HTR-8/SVneo (cell line): ENCODE data around the gene PTPN2.
A peak's percentile ranks its signal among the peaks of the same experiment; 100 is the strongest.

Experiments
- DNase-seq: peaks from one replicate; pipeline ENCODE4 v3.0.0; 2011; ENCODE audit warnings: low spot score, mixed read lengths; ENCODE audit not compliant: insufficient read length
- FAIRE-seq: peaks from 2 replicates; lab custom pipeline; 2011; peaks lifted over from hg19 to GRCh38; lab: Jason Lieb, UNC

Gene PTPN2

DNA sequence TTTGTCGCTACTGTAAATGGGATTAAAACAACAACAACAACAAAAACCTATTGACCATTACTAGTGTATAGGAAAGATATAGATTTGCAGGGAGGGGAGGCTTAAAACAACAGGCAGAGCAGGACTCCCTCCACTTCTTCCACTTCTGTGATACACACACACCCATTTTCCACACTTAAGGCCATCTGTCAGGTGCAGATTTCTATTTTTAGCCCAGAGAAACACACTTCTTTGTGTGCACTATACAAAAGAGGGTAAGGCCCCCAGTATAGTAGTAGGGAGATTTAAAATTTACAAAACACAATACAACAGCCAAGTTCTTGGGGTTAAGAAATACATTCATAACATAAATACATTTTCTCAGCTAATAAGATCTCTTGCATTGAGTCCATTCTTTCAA is 22.4 kb downstream of the PTPN2 start:
- DNase-seq (no peak), FAIRE-seq (no peak)

DNA sequence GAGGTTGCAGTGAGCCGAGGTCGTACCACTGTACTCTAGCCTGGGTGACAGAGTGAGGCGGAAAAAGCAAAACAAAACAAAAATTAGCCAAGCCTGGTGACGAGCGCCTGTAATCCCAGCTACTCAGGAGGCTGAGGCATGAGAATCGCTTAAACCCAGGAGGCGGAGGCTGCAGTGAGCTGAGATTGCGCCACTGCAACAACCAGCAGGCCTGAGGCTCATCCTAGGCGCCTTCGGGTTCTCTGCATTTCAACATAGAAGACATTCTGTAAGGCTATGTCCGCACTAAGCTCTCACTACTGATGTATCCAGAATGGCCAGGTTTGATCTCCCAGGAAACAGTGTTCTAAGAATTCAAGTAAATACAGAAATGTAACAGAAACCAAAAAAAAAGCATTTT is 23.5 kb downstream of the PTPN2 start:
- DNase-seq (no peak), FAIRE-seq (no peak)

DNA sequence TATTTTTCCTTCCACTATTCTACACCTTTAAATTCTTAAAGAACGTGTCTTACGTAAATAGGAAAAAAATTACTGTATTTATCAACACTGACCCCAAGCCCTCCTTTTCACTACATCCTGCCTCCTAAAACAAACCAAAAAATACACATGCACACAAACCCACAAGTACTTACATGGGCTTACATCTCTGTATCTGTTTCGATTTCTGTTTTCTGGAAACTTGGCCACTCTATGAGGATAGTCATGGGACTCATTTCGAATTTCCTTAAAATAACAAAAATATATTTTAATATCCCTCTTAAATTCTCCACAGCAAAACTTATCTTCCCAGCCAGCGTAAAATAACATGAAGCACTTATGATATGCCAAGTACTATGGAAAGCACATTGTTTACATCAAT is 25.0 kb downstream of the PTPN2 start:
- DNase-seq (no peak), FAIRE-seq (no peak)

DNA sequence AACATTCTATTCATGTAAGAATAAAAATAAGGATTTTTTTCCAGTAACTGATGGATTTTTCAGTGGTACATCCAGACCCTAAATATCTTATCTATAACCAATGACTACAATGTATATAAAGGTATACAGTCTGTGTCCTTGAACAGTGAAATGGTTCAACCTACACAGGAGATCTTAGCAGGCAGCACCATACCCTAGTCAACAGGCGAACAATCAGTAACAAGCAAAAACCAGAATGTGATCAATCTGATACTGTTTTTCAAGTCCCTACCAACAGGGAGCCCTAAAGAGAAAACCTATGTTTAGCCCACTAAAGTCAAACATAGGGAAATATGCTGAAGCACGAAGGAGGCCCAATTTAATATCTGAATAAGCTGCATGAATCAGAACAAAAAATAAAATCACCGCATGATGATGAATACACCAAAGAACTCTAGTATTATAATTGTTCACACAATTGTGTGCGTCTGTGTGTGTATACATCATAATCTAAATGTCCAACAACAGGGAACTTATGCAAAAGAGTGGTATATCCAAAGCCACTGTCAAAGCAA is 26.0 kb downstream of the PTPN2 start:
- FAIRE-seq: no peak
- DNase-seq: no peak

DNA sequence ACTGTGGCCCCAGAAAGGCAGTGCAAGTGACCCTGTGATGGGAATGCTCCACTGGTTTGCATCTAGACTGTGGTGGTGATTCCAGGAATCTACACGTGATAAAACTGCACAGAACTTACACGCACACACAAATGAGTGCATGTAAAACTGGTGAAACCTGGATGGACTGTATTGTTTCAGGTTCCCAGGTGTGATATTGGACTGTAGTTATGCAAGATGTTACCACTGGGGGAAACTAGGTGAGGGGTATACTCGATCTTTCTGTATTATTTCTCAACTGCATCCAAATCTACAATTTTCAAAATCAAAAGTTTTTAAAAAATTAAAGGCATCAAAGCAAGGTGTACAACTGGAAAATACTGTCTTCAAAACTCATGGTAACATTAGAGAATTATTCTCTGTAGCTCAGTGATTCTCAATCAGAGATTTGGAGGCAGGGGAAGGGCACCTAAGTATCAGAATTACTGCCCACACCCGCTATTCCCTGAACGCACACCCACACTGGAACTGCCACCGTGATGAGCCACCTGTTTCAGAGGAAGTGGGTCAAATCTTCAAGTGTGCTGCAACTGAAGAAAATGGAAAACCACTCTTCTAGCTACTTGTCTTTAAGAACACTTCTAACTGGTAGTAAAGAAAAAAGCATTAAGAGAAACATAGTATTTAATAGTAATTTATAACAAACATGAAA is 26.7 kb downstream of the PTPN2 start:
- no peak for FAIRE-seq

DNA sequence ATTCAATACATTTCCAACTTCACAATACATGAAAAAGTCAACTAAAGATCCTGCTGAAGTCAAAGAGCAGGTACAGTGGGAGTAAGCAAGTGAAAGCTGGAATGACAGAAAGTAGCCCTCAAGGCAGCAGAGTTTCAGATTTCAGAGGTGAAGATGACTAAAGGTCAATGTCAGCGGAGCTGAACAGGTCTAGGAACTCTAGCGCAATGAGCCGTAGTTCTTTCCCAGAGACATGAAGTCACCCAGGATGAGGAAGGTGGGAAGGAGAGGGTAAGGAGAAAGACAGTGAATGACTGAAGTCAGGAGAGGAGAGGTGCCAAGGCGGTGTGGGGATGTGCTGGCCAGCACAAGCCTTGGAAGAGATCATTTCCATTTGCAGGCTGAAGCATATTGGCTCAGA is 28.1 kb downstream of the PTPN2 start:
- FAIRE-seq: no peak
- no peak for DNase-seq

More for the DNA sequence above, 26.7 kb downstream of the PTPN2 start:
- DNase-seq: no peak

DNA sequence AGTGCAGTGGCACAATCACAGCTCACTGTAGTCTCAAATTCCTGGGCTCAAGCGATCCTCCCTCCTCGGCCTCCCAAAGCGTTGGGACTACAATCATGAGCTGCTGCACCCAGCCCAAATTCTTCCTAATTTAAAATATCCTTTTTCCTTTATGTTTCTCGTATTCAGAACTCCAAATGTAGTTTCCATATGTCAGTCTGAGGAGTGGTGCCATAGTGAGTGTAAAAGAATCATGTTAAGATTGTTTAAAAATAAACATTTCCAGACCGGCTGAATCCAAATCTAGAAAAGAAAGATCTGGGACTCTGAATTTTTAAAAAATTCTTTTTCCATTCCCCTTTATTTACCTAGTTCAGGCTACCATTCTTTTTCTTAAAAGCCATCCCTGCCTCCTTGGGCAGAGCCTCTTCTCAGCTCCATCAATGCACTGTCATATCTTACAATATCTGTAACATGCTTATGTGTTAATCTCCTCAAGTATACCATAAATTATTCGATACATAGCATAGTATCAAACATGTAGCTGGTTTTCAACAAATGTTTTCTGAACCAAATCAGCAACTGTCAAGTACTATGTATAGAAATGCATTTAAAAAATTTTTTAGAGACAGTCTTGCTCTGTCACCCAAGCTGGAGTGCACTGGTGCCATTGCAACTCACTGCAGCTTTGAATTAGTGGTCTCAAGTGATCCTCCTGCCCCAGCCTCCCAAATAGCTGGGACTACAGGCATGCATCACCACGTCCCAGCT is 31.3 kb downstream of the PTPN2 start:
- DNase-seq (no peak), FAIRE-seq (no peak)

DNA sequence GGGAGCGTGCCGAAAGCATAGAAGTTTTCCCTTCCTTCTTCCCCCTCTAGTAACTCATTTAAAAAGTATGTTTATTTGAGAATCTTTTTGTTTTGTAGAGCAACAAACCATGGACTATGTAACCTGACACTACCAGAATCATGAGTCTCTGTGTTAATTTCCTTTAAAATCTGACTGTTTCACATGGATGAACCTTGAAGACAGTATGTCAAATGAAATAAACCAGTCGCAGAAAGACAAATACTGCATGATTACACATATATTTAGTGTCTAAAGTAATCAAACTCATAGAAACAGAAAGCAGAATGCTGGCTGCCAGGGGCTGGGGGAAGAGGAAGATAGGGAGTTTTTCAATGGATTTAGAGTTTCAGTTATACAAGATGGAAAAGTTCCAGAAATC is 32.3 kb downstream of the PTPN2 start:
- FAIRE-seq: no peak
- DNase-seq: no peak

DNA sequence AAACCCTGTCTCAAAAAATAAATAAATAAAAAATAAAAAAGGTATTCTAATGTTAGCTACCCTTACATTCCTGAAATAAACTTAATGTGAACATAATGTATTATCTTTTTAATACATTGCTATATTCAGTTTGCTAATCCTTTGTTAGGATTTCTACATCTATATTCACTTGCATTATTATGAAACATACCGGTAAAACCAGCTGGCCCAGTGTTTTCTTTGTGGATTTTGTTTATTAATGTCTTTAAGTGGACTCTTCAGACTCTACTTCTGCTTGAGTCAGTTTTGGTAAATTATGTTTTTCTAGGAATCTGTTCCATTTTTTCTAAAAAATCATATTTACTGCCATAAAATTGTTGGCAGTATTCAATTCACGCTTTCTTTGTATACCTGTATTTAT is 34.5 kb downstream of the PTPN2 start:
- DNase-seq (no peak), FAIRE-seq (no peak)

DNA sequence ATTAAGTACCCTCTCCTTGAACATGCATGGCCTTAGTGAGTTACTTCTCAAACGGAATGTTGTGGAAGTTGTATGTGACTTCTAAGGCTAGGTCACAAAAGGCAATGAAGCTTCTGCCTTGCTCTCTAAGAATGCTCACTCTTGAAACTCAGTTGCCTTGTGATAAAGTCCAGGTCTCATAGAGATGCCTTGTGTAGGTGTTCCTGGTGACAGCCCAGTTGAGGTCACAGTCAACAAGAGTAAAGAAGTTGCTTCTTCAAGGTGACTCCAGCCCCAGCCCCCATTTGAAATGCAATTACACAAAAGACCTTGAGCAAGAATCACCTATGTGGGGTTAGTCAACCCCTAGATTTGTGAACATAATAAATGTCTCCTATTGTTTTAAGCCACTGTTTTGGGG is 35.6 kb downstream of the PTPN2 start:
- DNase-seq (no peak), FAIRE-seq (no peak)

DNA sequence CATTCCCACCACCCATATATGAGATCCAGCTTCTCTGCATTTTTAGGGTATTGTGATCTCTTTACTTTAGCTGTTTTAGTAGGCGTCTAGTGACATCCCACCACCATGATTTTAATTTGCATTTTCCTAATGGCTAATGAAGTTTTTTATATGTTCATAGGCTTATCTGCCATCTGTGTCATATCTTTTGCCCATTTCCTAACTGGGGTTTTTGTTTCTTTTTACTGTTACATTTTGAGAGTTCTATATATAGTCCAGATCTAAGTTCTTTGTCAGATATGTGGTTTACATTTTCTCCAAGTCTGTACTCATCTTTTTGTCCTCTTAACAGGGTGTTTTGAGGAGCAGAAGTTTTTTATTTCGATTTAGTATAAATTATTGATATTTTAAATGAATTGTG is 39.6 kb downstream of the PTPN2 start:
- no peak for DNase-seq
- FAIRE-seq: no peak

DNA sequence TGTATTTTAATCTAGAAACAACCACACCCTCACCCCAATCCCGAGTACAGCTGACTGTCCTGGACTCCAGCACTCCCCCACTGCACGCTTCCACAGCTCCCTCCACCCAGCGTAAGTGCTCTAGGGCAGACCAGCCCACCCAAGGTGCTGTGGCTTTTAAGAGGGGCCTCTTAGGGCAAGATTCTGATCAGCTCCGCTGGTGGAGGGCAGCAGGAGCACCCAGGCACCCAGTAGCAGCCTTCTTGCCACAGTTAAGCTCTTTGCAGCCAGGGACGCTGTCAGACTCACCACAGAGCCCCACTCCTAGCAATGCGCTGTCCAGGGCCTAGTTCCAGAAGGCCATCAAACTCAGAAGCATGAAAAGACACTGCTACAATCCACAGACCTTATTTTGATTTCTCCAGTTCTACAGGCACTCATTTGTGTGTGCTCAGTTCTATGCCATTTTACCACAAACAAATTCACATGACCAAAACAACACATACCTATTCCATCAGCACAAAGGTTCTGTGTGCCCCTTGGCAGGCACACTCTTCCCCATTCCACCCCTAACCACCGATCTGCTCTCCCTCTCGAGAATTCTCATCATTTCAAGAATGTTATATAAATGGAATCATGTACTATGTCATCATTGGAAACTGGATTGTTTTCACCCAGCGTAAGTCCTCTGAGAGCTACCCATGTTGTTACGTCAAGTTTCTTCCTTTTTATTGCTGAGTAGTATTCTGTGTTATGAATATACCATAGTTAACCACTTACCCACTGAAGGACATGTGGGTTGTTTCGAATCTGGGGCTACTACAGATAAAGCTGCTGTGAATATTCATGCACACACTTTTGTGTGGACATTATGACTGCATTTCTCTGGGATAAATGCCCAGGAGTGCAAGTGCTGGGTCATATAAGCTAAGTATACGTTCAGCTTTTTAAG is 40.4 kb downstream of the PTPN2 start:
- DNase-seq: no peak
- no peak for FAIRE-seq

DNA sequence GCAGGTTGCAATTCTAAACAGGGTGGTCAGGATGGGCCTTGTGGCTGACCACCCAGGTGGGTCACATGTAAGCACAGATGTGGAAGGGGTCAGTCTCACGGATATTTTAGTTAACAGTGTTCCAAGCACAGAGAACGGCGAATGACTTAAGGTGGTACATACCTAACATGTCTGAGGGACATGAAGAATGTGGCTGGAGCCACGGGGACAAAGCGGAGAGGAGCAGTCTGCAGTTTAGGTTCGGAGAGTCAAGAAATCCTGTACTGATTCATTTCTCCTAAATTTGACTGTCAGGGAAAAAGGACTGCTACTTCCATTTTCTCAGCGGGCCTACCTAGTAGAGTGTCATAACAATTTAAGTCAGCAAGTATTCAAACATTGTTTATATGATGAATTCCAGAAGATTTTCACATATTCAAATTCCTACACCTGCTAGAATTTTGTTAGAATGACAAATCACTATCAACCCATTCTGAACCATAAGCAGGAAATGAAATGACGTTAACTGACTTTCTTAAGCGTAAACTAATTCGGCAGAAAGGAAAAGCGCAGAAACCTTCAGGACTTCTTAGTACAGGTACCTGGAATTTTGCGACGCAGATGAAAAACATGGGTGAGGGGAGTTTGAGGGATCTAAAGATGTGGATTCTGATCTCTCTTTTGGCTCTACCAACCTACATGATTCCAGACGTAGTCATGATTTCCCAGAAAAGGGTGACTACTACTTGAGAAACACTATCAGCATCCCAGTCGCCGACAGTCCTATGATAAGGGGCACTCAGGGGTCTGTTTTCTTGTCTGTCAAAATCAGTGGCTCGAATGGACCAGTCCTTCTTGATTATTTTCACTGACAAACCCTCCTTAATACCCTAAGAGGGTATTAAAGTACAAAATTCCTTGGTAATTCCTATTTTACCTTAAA is 41.3 kb downstream of the PTPN2 start:
- no peak for FAIRE-seq

DNA sequence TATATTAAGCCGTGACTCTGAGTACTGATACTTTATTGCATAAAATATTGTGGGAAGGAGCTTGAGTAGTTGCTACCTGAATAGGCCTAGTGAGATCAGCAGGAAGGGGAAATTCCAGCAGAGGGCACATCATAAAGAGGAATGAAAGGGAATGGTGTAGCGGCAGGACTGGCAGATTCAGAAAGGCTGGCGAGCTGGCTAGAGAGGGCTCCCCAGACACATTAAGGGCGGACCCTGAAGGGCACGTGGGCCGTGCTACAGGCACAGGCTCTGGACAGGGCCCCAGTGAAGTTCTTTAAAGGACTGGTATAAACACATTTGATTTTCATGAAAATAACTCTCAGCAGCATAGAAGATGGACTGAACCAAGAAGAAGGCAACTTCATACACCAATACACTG is 43.0 kb downstream of the PTPN2 start:
- DNase-seq: no peak

More for the DNA sequence above, 41.3 kb downstream of the PTPN2 start:
- DNase-seq: no peak

DNA sequence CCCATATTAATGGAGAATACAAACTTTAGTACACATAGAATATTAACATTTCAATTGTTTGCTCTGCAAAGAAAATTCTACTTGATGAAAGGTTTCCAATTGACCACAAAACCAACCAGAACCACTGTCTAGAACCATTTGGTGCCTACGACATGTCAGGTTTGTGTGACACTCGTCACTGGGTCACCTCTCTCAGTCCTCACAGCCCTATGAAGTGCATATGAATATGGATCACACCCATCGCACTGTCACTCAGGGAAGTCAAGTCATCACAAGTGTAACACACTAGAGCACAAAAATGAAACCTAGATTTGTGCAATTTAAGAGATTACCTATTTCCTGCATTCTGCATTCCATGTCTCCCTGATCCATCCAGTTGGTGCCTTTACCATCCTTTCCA is 43.7 kb downstream of the PTPN2 start:
- FAIRE-seq: no peak
- no peak for DNase-seq

More for the DNA sequence above, 43.0 kb downstream of the PTPN2 start:
- no peak for FAIRE-seq

DNA sequence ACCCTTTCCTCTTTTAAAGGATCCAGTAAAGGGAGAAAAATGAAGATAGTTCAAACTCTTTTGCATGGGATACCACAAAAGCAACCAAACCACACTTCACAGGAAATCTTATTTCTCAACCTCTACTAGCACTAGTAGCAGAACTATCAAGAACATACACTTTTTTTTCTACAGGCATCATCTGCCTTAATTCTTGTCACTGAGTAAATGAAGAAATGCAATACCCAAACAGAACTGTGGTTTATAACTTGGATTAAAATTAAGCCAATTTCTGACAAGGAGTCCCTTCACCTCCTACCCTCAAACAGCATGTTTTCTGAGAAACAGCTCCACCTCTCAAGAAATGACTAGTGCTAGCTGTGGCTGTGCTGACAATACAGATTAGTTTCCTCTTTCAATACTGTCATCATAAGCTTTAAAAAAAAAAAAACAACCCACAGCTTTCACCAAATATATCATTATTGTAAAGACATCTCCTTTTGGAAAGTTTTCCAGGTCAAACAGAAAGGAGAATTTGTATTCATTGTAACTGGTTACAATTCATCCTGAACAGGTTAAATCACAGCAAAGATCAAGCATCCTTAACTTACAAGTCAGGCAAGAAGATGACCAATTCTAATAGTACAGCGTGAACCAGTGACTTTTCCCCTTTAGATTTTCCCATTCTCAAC is 44.4 kb downstream of the PTPN2 start:
- DNase-seq (no peak), FAIRE-seq (peak; percentile 13)

DNA sequence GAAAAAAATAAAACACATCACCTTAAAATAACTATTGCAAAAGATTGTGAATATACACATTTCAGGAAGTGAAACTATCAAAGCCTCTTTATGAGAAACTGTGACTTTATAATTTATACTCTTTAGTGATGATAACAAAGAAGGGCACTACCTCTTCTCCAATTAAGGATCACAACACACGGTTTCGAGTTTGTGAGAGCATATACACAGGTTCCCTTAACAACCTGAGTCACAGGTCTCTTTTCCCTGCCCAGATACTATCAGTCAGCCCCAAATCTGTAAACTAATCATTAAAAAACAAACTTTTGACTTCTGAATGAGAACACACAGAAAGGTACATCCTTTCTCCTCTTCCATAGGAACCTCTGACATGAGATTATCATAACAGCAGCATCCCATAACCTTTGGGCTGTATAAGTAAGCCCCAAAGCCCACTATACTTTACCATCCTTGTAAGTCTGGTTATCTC is 44.9 kb downstream of the PTPN2 start:
- FAIRE-seq (no peak), DNase-seq (no peak)

DNA sequence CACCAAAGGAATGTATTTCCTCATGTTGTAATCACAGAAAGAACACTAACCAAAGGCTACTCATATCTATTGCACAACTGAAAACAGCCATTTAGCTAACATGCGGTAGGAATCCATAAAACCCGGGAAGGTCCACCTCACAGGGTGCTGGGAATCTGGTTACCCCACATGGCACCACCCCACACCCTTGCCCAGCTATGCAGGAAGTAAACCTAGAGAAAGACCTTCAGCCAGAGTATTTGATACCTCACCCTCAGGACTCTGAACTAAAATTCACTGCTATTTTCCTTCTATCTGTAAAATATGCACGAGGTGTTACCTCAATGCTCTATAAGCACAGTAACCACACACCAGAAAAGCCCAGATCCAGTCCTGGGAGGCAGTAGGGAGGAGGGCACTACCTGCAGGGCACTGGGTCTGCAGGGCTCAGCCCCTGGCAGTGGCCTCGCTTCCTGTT is 45.8 kb downstream of the PTPN2 start:
- FAIRE-seq (no peak), DNase-seq (peak; percentile 83)

DNA sequence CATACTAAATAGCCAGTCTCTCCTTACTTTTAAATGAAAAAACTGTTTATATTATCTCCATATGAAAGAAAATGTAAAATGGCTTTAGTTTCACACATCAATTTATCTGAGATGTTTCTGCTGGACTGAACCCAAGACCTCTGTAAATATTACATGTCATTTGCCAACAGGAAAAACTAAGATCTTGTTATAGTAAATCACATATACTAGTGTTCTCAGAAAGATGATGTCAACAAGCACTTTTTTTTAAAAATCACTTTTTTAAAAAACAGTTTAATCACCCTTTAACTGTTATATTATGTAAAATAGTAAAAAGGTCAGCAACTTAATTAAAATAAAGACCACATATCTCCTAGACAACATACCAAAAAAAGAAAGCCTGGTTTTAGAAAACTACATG is 46.3 kb downstream of the PTPN2 start:
- no peak for FAIRE-seq
- DNase-seq: no peak
